ENCODE results near the gene ACHE.

- TF ChIP-seq POLR2AphosphoS5 (IDR thresholded peaks at IDR 0.05), result no peak
- TF ChIP-seq CTCF (IDR thresholded peaks at IDR 0.05), result no peak
- no peak for TF ChIP-seq POLR2A (IDR thresholded peaks at IDR 0.05)
Measured at GRCh38 chr7:100885440-100886141, 10.1 kb downstream of the ACHE start.

Data from breast epithelium (tissue), 3 donors.